PC-9 (cell line): Measurements from ENCODE around the gene ATXN1. TPM values are rescaled to one million over a fixed set of nuclear protein-coding genes. Genes with fewer than 3 reads are reported as not detected.
A peak's percentile ranks its signal among the peaks of the same experiment; 100 is the strongest.

Experiments used
- BruUV-seq: library from RNA; stranded (reverse); fragments of 400-500 nt; replicated peaks from 2 replicates; lab custom pipeline; 2021; lab: Mats Ljungman, UMichigan
- CTCF ChIA-PET: fragments of 300-600 bp; sonication (Branson Sonifier 250); formaldehyde crosslinking; loops from one replicate; lab custom pipeline; 2022; ENCODE audit warnings: antibody characterized with exemption; lab: Charles Lee
- POLR2A ChIA-PET: fragments of 300-600 bp; sonication (Branson Sonifier 250); formaldehyde crosslinking; loops from one replicate; lab custom pipeline; 2022; ENCODE audit warnings: antibody characterized with exemption; ENCODE audit not compliant: unreplicated experiment; lab: Charles Lee
- DNase-seq, 2 experiments: peaks; one replicate each; pipeline versions ENCODE4 v3.0.0 to v3.0.0-alpha.2; 2015 to 2022; ENCODE audit warnings: mixed read lengths in 1 of 2
- H2AFZ ChIP-seq: fragments of 200-600 bp; sonication (generic); 2 replicates; pipeline ENCODE4 v1.8.1; 2017; ENCODE audit warnings: antibody characterized with exemption
- H3F3A ChIP-seq: fragments of 200-600 bp; sonication (generic); 2 replicates; pipeline ENCODE4 v1.8.1; 2017; ENCODE audit warnings: antibody characterized with exemption, mild to moderate bottlenecking, low read depth; ENCODE audit not compliant: insufficient read depth
- H3K27ac ChIP-seq: fragments of 200-600 bp; sonication (generic); 2 replicates; pipeline ENCODE4 v1.6.1; 2016; ENCODE audit warnings: mixed run types
- H3K27me3 ChIP-seq: fragments of 200-600 bp; sonication (generic); 2 replicates; pipeline ENCODE4 v1.6.1; 2016; ENCODE audit warnings: low read depth, mixed run types; ENCODE audit not compliant: insufficient read depth
- H3K36me3 ChIP-seq: fragments of 200-600 bp; sonication (generic); 2 replicates; pipeline ENCODE4 v1.6.1; 2016; ENCODE audit warnings: low read depth, mixed run types
- H3K4me1 ChIP-seq: fragments of 200-600 bp; sonication (generic); replicated peaks from 2 replicates; pipeline ENCODE4 v1.6.1; 2016; ENCODE audit warnings: mixed run types; ENCODE audit not compliant: insufficient read depth
- H3K4me2 ChIP-seq: fragments of 200-600 bp; sonication (generic); 2 replicates; pipeline ENCODE4 v1.6.1; 2017; ENCODE audit warnings: mixed run types
- H3K4me3 ChIP-seq: fragments of 200-600 bp; sonication (generic); 2 replicates; pipeline ENCODE4 v1.6.1; 2016; ENCODE audit warnings: mixed run types
- H3K79me2 ChIP-seq: fragments of 200-600 bp; sonication (generic); 2 replicates; pipeline ENCODE4 v1.6.1; 2017; ENCODE audit warnings: low read depth, mixed run types
- H3K9me2 ChIP-seq: fragments of 200-600 bp; sonication (generic); 2 replicates; pipeline ENCODE4 v1.8.1; 2017; ENCODE audit warnings: mild to moderate bottlenecking; ENCODE audit not compliant: insufficient read depth
- H3K9me3 ChIP-seq: fragments of 200-600 bp; sonication (generic); 2 replicates; pipeline ENCODE4 v1.8.1; 2016; ENCODE audit warnings: low read depth; ENCODE audit not compliant: insufficient read depth
- H4K20me1 ChIP-seq: fragments of 200-600 bp; sonication (generic); 2 replicates; pipeline ENCODE4 v1.8.1; 2017; ENCODE audit not compliant: insufficient read depth
- EZH2 ChIP-seq: fragments of 200-600 bp; sonication (generic); IDR thresholded peaks from 2 replicates; pipeline ENCODE4 v1.8.0; 2017; ENCODE audit warnings: antibody characterized with exemption, low read depth
- intact Hi-C: fragments of 100-400 bp; cut with micrococcal nuclease; formaldehyde crosslinking; loops from one replicate; pipeline ENCODE4 v1.10.0; 2022; ENCODE audit not compliant: unreplicated experiment
- total RNA-seq: library from RNA; stranded (reverse); gene quantifications from 2 replicates; pipeline ENCODE4 v1.2.3, GENCODE V29; 2021
- TF ChIP-seq, protein P1 (sequence below): fragments of 200-600 bp; sonication (generic); conservative IDR thresholded peaks from 2 replicates; pipeline ENCODE4 v1.6.1; 2017; ENCODE audit warnings: mixed run types, antibody characterized with exemption, mild to moderate bottlenecking, moderate library complexity

ATXN1 gene
- total RNA-seq, 1 experiment from 2014 or later, result 42.7 TPM

DNA sequence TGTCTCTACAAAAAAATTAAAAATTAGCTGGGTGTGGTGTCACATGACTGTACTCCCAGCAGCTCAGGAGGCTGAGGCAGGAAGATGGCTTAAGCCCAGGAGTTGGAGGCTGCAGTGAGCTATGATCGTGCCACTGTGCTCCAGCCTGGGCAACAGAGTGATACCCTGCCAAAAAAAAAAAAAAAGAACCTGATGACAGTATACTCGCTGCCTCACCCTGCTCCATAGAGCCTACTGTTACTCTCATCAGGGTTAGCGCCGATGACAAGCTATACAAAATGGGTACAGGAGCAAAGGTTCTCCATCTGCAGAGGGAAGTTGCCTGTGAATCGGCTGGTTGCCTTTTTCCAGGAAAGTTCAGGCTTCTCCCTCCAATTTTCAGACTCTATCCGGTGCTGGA lies 469.5 kb downstream of the ATXN1 start:
- Histone ChIP-seq H3F3A (no peaks in the 10 kb centered on the region), H3K4me3 (no peak overlapping the region), H3K27me3 (peaks cover 8% of the 10 kb centered on the region; the same call in 1 of the 2 replicates), H3K4me2 (no peak overlapping the region), H2AFZ (no peak overlapping the region), H4K20me1 (no peaks in the 10 kb centered on the region), H3K27ac (no peak overlapping the region), H3K9me2 (no peaks in the 10 kb centered on the region), H3K4me1 (no peaks in the 10 kb centered on the region), H3K9me3 (no peaks in the 10 kb centered on the region), H3K36me3 (no peaks in the 10 kb centered on the region), H3K79me2 (no peaks in the 10 kb centered on the region)
- DNase-seq, result no peak
- intact Hi-C loops, result no loop called here
- BruUV-seq, result no TSS peak
- ChIA-PET POLR2A (no interaction called here), CTCF (no interaction called here)
- TF ChIP-seq EZH2, result no peak
- TF ChIP-seq, protein P1, sequence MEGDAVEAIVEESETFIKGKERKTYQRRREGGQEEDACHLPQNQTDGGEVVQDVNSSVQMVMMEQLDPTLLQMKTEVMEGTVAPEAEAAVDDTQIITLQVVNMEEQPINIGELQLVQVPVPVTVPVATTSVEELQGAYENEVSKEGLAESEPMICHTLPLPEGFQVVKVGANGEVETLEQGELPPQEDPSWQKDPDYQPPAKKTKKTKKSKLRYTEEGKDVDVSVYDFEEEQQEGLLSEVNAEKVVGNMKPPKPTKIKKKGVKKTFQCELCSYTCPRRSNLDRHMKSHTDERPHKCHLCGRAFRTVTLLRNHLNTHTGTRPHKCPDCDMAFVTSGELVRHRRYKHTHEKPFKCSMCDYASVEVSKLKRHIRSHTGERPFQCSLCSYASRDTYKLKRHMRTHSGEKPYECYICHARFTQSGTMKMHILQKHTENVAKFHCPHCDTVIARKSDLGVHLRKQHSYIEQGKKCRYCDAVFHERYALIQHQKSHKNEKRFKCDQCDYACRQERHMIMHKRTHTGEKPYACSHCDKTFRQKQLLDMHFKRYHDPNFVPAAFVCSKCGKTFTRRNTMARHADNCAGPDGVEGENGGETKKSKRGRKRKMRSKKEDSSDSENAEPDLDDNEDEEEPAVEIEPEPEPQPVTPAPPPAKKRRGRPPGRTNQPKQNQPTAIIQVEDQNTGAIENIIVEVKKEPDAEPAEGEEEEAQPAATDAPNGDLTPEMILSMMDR, result no peak

DNA sequence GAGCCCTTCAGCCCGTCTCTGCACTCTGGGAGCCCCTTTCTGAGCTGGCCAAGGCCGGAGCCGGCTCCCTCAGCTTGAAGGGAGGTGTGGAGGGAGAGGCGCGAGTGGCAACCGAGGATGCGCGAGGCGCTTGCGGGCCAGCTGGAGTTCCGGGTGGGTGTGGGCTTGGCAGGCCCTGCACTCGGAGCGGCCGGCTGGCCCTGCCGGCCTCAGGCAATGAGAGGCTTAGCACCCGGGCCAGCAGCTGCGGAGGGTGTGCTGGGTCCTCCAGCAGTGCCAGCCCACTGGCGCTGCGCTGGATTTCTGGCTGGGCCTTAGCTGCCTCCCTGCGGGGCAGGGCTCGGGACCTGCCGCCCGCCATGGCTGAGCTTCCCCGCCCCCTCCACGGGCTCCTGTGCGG lies 473.1 kb downstream of the ATXN1 start:
- no TSS peak for BruUV-seq
- Histone ChIP-seq H3K4me3 (no peak overlapping the region), H3K36me3 (no peaks in the 10 kb centered on the region), H4K20me1 (no peaks in the 10 kb centered on the region), H3K9me3 (no peaks in the 10 kb centered on the region), H3K79me2 (no peaks in the 10 kb centered on the region), H3K4me2 (no peak overlapping the region), H3F3A (no peaks in the 10 kb centered on the region), H3K27ac (no peak overlapping the region), H3K9me2 (no peaks in the 10 kb centered on the region), H3K27me3 (peaks cover 8% of the 10 kb centered on the region; the same call in 1 of the 2 replicates), H3K4me1 (no peaks in the 10 kb centered on the region), H2AFZ (no peak overlapping the region)
- TF ChIP-seq, protein P1, result no peak
- TF ChIP-seq EZH2, result no peak
- ChIA-PET CTCF (no interaction called here), POLR2A (no interaction called here)
- intact Hi-C loops, result no loop called here
- DNase-seq, result no peak

DNA sequence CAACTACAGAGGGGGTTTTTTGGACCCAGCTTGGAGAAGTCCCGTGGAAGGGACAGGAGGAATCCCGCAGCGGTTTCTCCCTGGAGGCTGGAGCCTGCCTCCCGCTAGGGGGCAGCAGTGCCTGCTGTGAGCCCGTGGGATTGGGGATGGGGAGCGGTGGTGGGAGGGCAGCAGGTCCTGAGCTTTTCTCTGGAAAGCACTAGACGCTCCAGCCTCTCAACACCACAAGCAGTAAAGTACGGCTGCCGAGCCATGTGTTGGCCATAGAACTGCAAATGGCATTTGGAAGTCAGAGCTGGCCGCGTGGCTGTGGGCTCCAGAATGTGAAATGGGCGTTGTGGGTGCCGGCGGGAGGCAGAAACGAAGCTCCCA lies 475.1 kb downstream of the ATXN1 start:
- H3K9me2 ChIP-seq, result no peaks in the 10 kb centered on the region
- H3K27me3 ChIP-seq, result peaks cover 8% of the 10 kb centered on the region; the same call in 1 of the 2 replicates
- CTCF ChIA-PET, result interaction anchor here (0.5 kb wide), 1 partner anchor 194 kb away, joined by 6 read pairs; no protein-coding TSS in a partner anchor
- H3K9me3 ChIP-seq, result no peaks in the 10 kb centered on the region
- intact Hi-C loops, result no loop called here
- no peaks in the 10 kb centered on the region for H3F3A ChIP-seq
- H3K27ac ChIP-seq, result no peak overlapping the region
- no peak for TF ChIP-seq EZH2
- TF ChIP-seq, protein P1, result peak; percentile 68
- no peaks in the 10 kb centered on the region for H3K4me1 ChIP-seq
- H3K4me2 ChIP-seq, result no peak overlapping the region
- peak in 1 of 2 experiments; percentile 27 for DNase-seq
- H3K79me2 ChIP-seq, result no peaks in the 10 kb centered on the region
- no peak overlapping the region for H3K4me3 ChIP-seq
- no peaks in the 10 kb centered on the region for H3K36me3 ChIP-seq
- no peak overlapping the region for H2AFZ ChIP-seq
- no TSS peak for BruUV-seq
- no peaks in the 10 kb centered on the region for H4K20me1 ChIP-seq
- POLR2A ChIA-PET, result no interaction called here
